SK-N-SH (cell line): ENCODE data around the gene METTL9. TPM values are rescaled to one million over a fixed set of nuclear protein-coding genes. Genes with fewer than 3 reads are reported as not detected.
A peak's percentile ranks its signal among the peaks of the same experiment; 100 is the strongest.

Source experiments
- CTCF ChIA-PET: fragments of 300-600, 350-600 bp; formaldehyde crosslinking; extraction: SDS; loops from one replicate; lab custom pipeline; 2021; lab: Yijun Ruan, JAX
- POLR2A ChIA-PET: fragments of 350-600 bp; sonication (Branson Sonifier 250); formaldehyde crosslinking; extraction: SDS; loops from one replicate; lab custom pipeline; 2020; ENCODE audit warnings: antibody characterized with exemption, inconsistent platforms; lab: Yijun Ruan, JAX
- DNase-seq: peaks from one replicate; pipeline ENCODE4 v3.0.0; 2012
- H2AFZ ChIP-seq: fragments of 200-600 bp; sonication (generic); 2 replicates; pipeline ENCODE4 v1.8.1; 2016; ENCODE audit warnings: antibody characterized with exemption, mild to moderate bottlenecking, low read depth
- H3F3A ChIP-seq: fragments of 200-600 bp; sonication (generic); replicated peaks from 2 replicates; pipeline ENCODE3; 2016; ENCODE audit warnings: antibody characterized with exemption, mild to moderate bottlenecking; ENCODE audit not compliant: insufficient read depth
- H3K27ac ChIP-seq, 2 experiments: fragments of 200-500 bp in 1 of 2; fragments of 200-600 bp in 1 of 2; sonication (Bioruptor generic) in 1 of 2; sonication (generic), shearing (Covaris generic) in 1 of 2; 2 replicates each; pipeline versions ENCODE4 v1.5.1 to v1.6.1; 2014 to 2016; ENCODE audit warnings: low read depth in 2 of 2, inconsistent platforms in 1 of 2, low read length in 1 of 2, mild to moderate bottlenecking in 1 of 2, mixed read lengths in 1 of 2
- H3K27me3 ChIP-seq: fragments of 200-600 bp; sonication (generic), shearing (Covaris generic); 2 replicates; pipeline ENCODE4 v1.6.1; 2016; ENCODE audit warnings: mixed run types; ENCODE audit not compliant: insufficient read depth
- H3K36me3 ChIP-seq, 2 experiments: fragments of 200-500 bp in 1 of 2; fragments of 200-600 bp in 1 of 2; sonication (Bioruptor generic) in 1 of 2; sonication (generic) in 1 of 2; replicated peaks in 1 of 2; 2 replicates each; pipeline versions ENCODE3 to v1.5.1; 2014 to 2016; ENCODE audit warnings: low read length in 1 of 2, mild to moderate bottlenecking in 1 of 2; ENCODE audit not compliant: insufficient read depth in 2 of 2, control insufficient read depth in 1 of 2
- H3K4me1 ChIP-seq, 2 experiments: fragments of 200-500 bp in 1 of 2; fragments of 200-600 bp in 1 of 2; sonication (Bioruptor generic) in 1 of 2; sonication (generic), shearing (Covaris generic) in 1 of 2; 2 replicates each; pipeline versions ENCODE4 v1.5.1 to v1.6.1; 2014 to 2016; ENCODE audit warnings: low read depth in 1 of 2, low read length in 1 of 2, mixed run types in 1 of 2; ENCODE audit not compliant: insufficient read depth in 2 of 2, control insufficient read depth in 1 of 2
- H3K4me2 ChIP-seq: fragments of 200-600 bp; sonication (generic), shearing (Covaris generic); 2 replicates; pipeline ENCODE4 v1.6.1; 2017; ENCODE audit warnings: mixed run types
- H3K4me3 ChIP-seq, 2 experiments: fragments of 200-500 bp in 1 of 2; fragments of 200-600 bp in 1 of 2; sonication (Bioruptor generic) in 1 of 2; sonication (generic), shearing (Covaris generic) in 1 of 2; 2 replicates each; pipeline versions ENCODE4 v1.5.1 to v1.8.1; 2014 to 2016; ENCODE audit warnings: low read depth in 2 of 2, inconsistent platforms in 1 of 2, low read length in 1 of 2, mild to moderate bottlenecking in 1 of 2, mixed read lengths in 1 of 2, moderate library complexity in 1 of 2
- H3K79me2 ChIP-seq: fragments of 200-600 bp; sonication (generic); 2 replicates; pipeline ENCODE4 v1.8.1; 2017; ENCODE audit warnings: mild to moderate bottlenecking; ENCODE audit not compliant: insufficient read depth
- H3K9ac ChIP-seq: fragments of 200-600 bp; sonication (generic); 2 replicates; pipeline ENCODE4 v1.6.1; 2017; ENCODE audit warnings: mixed run types
- H3K9me2 ChIP-seq: fragments of 200-600 bp; sonication (generic); 2 replicates; pipeline ENCODE4 v1.6.1; 2017; ENCODE audit warnings: mixed run types
- H3K9me3 ChIP-seq: fragments of 200-600 bp; sonication (generic); 2 replicates; pipeline ENCODE4 v1.6.1; 2017; ENCODE audit warnings: mixed run types, mild to moderate bottlenecking, moderate library complexity
- H4K20me1 ChIP-seq: fragments of 200-600 bp; sonication (generic); 2 replicates; pipeline ENCODE4 v1.6.1; 2017; ENCODE audit warnings: mild to moderate bottlenecking, mixed run types; ENCODE audit not compliant: insufficient read depth
- ELF1 ChIP-seq: IDR thresholded peaks from 2 replicates; pipeline ENCODE4 v1.4.0; 2012
- EZH2phosphoT487 ChIP-seq: fragments of 200-600 bp; sonication (generic); IDR thresholded peaks from 2 replicates; pipeline ENCODE4 v1.6.1; 2017; ENCODE audit warnings: low read depth, mixed run types, mild to moderate bottlenecking, antibody characterized with exemption, moderate library complexity, borderline replicate concordance
- FOXJ3 ChIP-seq: sonication (generic); formaldehyde crosslinking; IDR thresholded peaks from 2 replicates; pipeline ENCODE4 v1.5.1; 2020; ENCODE audit warnings: mild to moderate bottlenecking, missing genetic modification reagents
- FOXM1 ChIP-seq: IDR thresholded peaks from 2 replicates; pipeline ENCODE4 v1.4.0; 2012; ENCODE audit warnings: low read depth, mild to moderate bottlenecking
- GABPA ChIP-seq: IDR thresholded peaks from 2 replicates; pipeline ENCODE4 v1.4.0; 2012; ENCODE audit warnings: low read depth, mild to moderate bottlenecking
- PBX3 ChIP-seq: IDR thresholded peaks from 2 replicates; pipeline ENCODE4; 2012
- REST ChIP-seq: IDR thresholded peaks from 2 replicates; pipeline ENCODE4 v1.6.1; 2012; ENCODE audit warnings: mild to moderate bottlenecking, low read depth, low read length, moderate library complexity
- RXRA ChIP-seq: IDR thresholded peaks from 2 replicates; pipeline ENCODE4 v1.4.0; 2012; ENCODE audit warnings: low read depth, mild to moderate bottlenecking, borderline replicate concordance
- SMC3 ChIP-seq: IDR thresholded peaks from 2 replicates; pipeline ENCODE4 v1.6.1; 2012; ENCODE audit warnings: low read depth, low read length, improper control_type of control experiment
- TAF1 ChIP-seq: IDR thresholded peaks from 2 replicates; pipeline ENCODE4 v1.6.1; 2012; ENCODE audit warnings: low read depth, mild to moderate bottlenecking, low read length, moderate library complexity, borderline replicate concordance
- USF1 ChIP-seq: IDR thresholded peaks from 2 replicates; pipeline ENCODE4 v1.4.0; 2012; ENCODE audit warnings: low read depth, borderline replicate concordance
- YY1 ChIP-seq: IDR thresholded peaks from 2 replicates; pipeline ENCODE4 v1.4.0; 2012; ENCODE audit warnings: low read depth, mild to moderate bottlenecking
- WGBS: methylation state at CpG from one replicate; pipeline ENCODE4 v1.1.6; 2017; ENCODE audit warnings: low lambda C conversion rate; 5-methylcytosine and 5-hydroxymethylcytosine counted together
- polyA plus RNA-seq, 3 experiments: library from polyadenylated mRNA; depleted of rRNA; stranded (reverse); fragments of >200 nt; gene quantifications; 2 replicates each; pipeline ENCODE4 v1.2.3, GENCODE V29; 2012
- TF ChIP-seq, protein P1 (sequence below): IDR thresholded peaks from 2 replicates; pipeline ENCODE4 v1.4.0; 2012; ENCODE audit warnings: low read depth
- TF ChIP-seq, protein P2 (sequence below): fragments of 200-600 bp; sonication (generic); IDR thresholded peaks from 2 replicates; pipeline ENCODE4 v1.6.1; 2017; ENCODE audit warnings: antibody characterized with exemption, mild to moderate bottlenecking, moderate library complexity
- TF ChIP-seq, protein P3 (sequence below): fragments of 150-350 bp; IDR thresholded peaks from 2 replicates; pipeline ENCODE4 v1.6.1; 2016; ENCODE audit warnings: mild to moderate bottlenecking, low read depth, low read length

The METTL9 gene
- polyA plus RNA-seq, 1 of the 3 experiments (the other 2 are of a cell fraction), result 70.7 TPM

GRCh38 chr16:21637032-21637968, 37.9 kb downstream of the METTL9 start:
- ChIA-PET POLR2A (no interaction called here), CTCF (interaction anchor here (1.1 to 7.6 kb wide), 6 partner anchors 17 to 72 kb away, joined by 3 to 90 read pairs (median 4); no protein-coding TSS in a partner anchor)
- Histone ChIP-seq H3K9ac (no peak overlapping the region), H3K27ac (peak overlapping the region in 1 of 2 experiments; percentile 57; a peak in 2 of 4 replicates), H3K4me1 (peaks cover 0 to 17% of the 10 kb centered on the region in 2 experiments; a peak in 2 of 4 replicates), H3K79me2 (peaks cover 48% of the 10 kb centered on the region), H3K36me3 (peaks cover 6 to 22% of the 10 kb centered on the region in 2 experiments), H3K4me3 (no peak overlapping the region), H3K4me2 (no peak overlapping the region), H3K9me2 (no peaks in the 10 kb centered on the region), H4K20me1 (peaks cover 6% of the 10 kb centered on the region), H3F3A (peaks cover 22% of the 10 kb centered on the region), H2AFZ (no peak overlapping the region), H3K9me3 (no peaks in the 10 kb centered on the region), H3K27me3 (no peaks in the 10 kb centered on the region)
- no peak for DNase-seq
- WGBS, result 99% methylated on average over 31 of the region's 37 CpGs
- no peak for TF ChIP-seq FOXM1
- TF ChIP-seq USF1, result no peak
- TF ChIP-seq REST, result no peak
- TF ChIP-seq TAF1, result no peak
- TF ChIP-seq EZH2phosphoT487, result no peak
- no peak for TF ChIP-seq SMC3
- no peak for TF ChIP-seq RXRA
- TF ChIP-seq, protein P1, sequence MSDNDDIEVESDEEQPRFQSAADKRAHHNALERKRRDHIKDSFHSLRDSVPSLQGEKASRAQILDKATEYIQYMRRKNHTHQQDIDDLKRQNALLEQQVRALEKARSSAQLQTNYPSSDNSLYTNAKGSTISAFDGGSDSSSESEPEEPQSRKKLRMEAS, result no peak
- no peak for TF ChIP-seq FOXJ3 (CRISPR knock-in tag)
- TF ChIP-seq, protein P2, sequence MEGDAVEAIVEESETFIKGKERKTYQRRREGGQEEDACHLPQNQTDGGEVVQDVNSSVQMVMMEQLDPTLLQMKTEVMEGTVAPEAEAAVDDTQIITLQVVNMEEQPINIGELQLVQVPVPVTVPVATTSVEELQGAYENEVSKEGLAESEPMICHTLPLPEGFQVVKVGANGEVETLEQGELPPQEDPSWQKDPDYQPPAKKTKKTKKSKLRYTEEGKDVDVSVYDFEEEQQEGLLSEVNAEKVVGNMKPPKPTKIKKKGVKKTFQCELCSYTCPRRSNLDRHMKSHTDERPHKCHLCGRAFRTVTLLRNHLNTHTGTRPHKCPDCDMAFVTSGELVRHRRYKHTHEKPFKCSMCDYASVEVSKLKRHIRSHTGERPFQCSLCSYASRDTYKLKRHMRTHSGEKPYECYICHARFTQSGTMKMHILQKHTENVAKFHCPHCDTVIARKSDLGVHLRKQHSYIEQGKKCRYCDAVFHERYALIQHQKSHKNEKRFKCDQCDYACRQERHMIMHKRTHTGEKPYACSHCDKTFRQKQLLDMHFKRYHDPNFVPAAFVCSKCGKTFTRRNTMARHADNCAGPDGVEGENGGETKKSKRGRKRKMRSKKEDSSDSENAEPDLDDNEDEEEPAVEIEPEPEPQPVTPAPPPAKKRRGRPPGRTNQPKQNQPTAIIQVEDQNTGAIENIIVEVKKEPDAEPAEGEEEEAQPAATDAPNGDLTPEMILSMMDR, result no peak
- TF ChIP-seq, protein P3, sequence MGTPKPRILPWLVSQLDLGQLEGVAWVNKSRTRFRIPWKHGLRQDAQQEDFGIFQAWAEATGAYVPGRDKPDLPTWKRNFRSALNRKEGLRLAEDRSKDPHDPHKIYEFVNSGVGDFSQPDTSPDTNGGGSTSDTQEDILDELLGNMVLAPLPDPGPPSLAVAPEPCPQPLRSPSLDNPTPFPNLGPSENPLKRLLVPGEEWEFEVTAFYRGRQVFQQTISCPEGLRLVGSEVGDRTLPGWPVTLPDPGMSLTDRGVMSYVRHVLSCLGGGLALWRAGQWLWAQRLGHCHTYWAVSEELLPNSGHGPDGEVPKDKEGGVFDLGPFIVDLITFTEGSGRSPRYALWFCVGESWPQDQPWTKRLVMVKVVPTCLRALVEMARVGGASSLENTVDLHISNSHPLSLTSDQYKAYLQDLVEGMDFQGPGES, result no peak
- TF ChIP-seq ELF1, result no peak
- no peak for TF ChIP-seq YY1
- no peak for TF ChIP-seq PBX3
- TF ChIP-seq GABPA, result no peak
